CD4-positive, alpha-beta T cell treated with Interleukin-4 for 1 hour (primary cell): ENCODE measurements around the gene BCKDK.
"Not testable (repeated sequence)": the region's sequence is repeated elsewhere in the genome, so short reads cannot be mapped to it uniquely, and the experiment has no call there.

Source experiments
- DNase-seq, 2 donors: peaks; one replicate each; pipeline ENCODE4 v3.0.0-alpha.2; 2020 to 2022

Gene BCKDK

GRCh38 chr16:31100876-31101641 is 7.1 kb upstream of the BCKDK start:
- not testable (repeated sequence) for DNase-seq

- peak; percentile 84 to 85 for DNase-seq
These were observed 2.4 kb upstream of the BCKDK start for GRCh38 chr16:31105677-31106213.

GRCh38 chr16:31106509-31107464 is 1.4 kb upstream of the BCKDK start:
- no peak for DNase-seq

GRCh38 chr16:31107465-31107867 is 720 bp upstream of the BCKDK start:
- DNase-seq, result no peak

GRCh38 chr16:31108794-31109558 is 790 bp downstream of the BCKDK start:
- DNase-seq, result no peak

GRCh38 chr16:31109622-31110021 is 1.4 kb downstream of the BCKDK start:
- DNase-seq, result no peak

GRCh38 chr16:31110106-31111034 is 2.2 kb downstream of the BCKDK start:
- no peak for DNase-seq

GRCh38 chr16:31111881-31112466 is 3.8 kb downstream of the BCKDK start:
- DNase-seq, result no peak

- DNase-seq, result no peak
These were observed 4.5 kb downstream of the BCKDK start for GRCh38 chr16:31112711-31113110.

GRCh38 chr16:31113121-31114120 is 5.2 kb downstream of the BCKDK start:
- DNase-seq, result peak in 1 of 2 donors; percentile 54

GRCh38 chr16:31114468-31114867 is 6.3 kb downstream of the BCKDK start:
- DNase-seq, result no peak

- DNase-seq, result peak; percentile 98
These were observed 9.4 kb downstream of the BCKDK start, which contains the start of gene KAT8 for GRCh38 chr16:31117384-31118222. KAT8 (plus strand) TSS chr16:31117664; CDS start chr16:31117682, 18 bp downstream.

- peak in 1 of 2 donors; percentile 50 for DNase-seq
These were observed 10.3 kb downstream of the BCKDK start for GRCh38 chr16:31118223-31119155.

GRCh38 chr16:31120129-31120528 is 11.9 kb downstream of the BCKDK start:
- DNase-seq, result no peak

GRCh38 chr16:31125844-31126243 is 17.7 kb downstream of the BCKDK start:
- no peak for DNase-seq

GRCh38 chr16:31127182-31127581 is 19.0 kb downstream of the BCKDK start:
- DNase-seq, result no peak
